Muscle of back (tissue), 10 donors: Measurements from ENCODE around the gene FBLN1. TPM values are rescaled to one million over a fixed set of nuclear protein-coding genes. Genes with fewer than 3 reads are reported as not detected.

ENCODE experiments used
- polyA plus RNA-seq, 10 donors: library from polyadenylated mRNA; unstranded; fragments of 120-200 nt; gene quantifications; one replicate each; pipeline ENCODE4 v1.2.1, GENCODE V29; 2013; ENCODE audit not compliant: insufficient read length in 10 of 10

The FBLN1 gene
- polyA plus RNA-seq, 10 donors = 110 to 365 (median 157) TPM

Other genes starting within 250 kb of the FBLN1 start
- under 1 TPM in 1 of 10 donors, not detected in 9; 0.11 TPM for gene UPK3A, start 217.9 kb upstream of the FBLN1 start, polyA plus RNA-seq
- gene FAM118A, start 192.9 kb upstream of the FBLN1 start, polyA plus RNA-seq = 10 to 100 TPM in 9 of 10 donors, 1 to 10 TPM in 1; 9.2 to 80.0 (median 18.7) TPM
- gene SMC1B, start 89.3 kb upstream of the FBLN1 start, polyA plus RNA-seq = 1 to 10 TPM in 1 of 10 donors, under 1 TPM in 9; 0.05 to 1.1 (median 0.09) TPM
- gene RIBC2, start 89.2 kb upstream of the FBLN1 start, polyA plus RNA-seq = 1 to 10 TPM; 1.3 to 4.8 (median 2.0) TPM
- gene ATXN10, start 169.0 kb downstream of the FBLN1 start, polyA plus RNA-seq = 100 to 1,000 TPM; 174 to 218 (median 195) TPM